Body of pancreas (tissue), 4 donors: Measurements from ENCODE around the gene ST3GAL6.

ENCODE experiments used
- CTCF ChIP-seq, 7 experiments: fragments of 450-650 bp in 4 of 7; fragments of 200-600 bp in 3 of 7; sonication (generic) in 3 of 7; IDR thresholded peaks; one replicate each; pipeline ENCODE4 v1.5.1; 2016 to 2019; ENCODE audit warnings: antibody characterized with exemption in 7 of 7
- POLR2A ChIP-seq, 3 donors: fragments of 450-650 bp; IDR thresholded peaks; one replicate each; pipeline ENCODE4 v1.6.1; 2016; ENCODE audit warnings: antibody characterized with exemption in 3 of 3, mild to moderate bottlenecking in 2 of 3

GRCh38 chr3:98766924-98767323 is 3.8 kb downstream of the ST3GAL6 start:
- TF ChIP-seq POLR2A (IDR thresholded peaks at IDR 0.05) (no peak), CTCF (IDR thresholded peaks at IDR 0.05) (no peak)
